GM19395 (cell line): ENCODE data around the gene SENP7.
"Not testable (repeated sequence)": the region's sequence is repeated elsewhere in the genome, so short reads cannot be mapped to it uniquely, and the experiment has no call there.

ENCODE experiments used
- ATAC-seq: cut with Tn5 transposase; IDR thresholded peaks from one replicate; pipeline ENCODE4 v1.9.1; 2021; ENCODE audit warnings: mild to moderate bottlenecking, moderate library complexity; ENCODE audit not compliant: unreplicated experiment

The SENP7 gene

DNA sequence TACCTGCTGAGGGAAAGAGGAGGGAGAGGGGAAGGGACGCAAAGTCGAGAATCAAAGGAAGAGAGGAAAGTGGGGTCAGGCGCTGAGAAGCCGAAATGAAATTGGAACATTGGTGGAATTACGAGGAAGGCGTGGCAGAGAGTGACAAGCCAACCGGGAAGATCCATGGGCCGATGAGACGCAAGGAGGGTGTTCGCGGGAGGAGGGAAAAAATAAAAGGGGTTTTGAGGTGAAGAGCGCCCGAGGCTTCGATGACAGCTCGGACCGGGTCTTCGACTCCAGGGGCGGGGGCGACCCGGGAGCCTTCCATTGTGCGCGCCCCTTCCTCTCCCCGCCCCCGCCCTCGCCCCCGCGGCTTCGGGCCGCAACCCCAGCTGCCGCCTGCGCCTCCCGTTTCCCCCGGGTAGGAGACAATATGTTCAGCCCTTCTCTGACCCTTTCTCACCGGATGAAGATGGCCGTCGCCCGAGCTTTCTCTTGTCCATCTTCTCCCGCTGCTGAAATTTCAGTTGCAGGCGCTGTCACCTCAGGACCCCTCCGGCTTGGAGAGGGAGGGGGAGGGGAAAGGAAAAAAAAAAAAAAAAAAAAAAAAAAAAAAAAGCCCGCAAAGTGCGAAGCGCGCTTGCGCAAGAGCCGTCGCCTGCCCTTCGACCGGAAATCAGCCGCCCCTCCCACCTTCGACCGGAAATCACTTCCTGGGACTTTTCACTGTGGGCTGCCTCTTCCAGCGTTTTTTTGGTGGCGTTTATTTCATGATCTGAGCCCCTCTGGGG, at the start of gene SENP7:
Gene SENP7 (minus strand): TSS at position 567 of the 773 bp plus-strand sequence. CDS start 82 bp downstream, at position 485.
- peak; percentile 75 for ATAC-seq

DNA sequence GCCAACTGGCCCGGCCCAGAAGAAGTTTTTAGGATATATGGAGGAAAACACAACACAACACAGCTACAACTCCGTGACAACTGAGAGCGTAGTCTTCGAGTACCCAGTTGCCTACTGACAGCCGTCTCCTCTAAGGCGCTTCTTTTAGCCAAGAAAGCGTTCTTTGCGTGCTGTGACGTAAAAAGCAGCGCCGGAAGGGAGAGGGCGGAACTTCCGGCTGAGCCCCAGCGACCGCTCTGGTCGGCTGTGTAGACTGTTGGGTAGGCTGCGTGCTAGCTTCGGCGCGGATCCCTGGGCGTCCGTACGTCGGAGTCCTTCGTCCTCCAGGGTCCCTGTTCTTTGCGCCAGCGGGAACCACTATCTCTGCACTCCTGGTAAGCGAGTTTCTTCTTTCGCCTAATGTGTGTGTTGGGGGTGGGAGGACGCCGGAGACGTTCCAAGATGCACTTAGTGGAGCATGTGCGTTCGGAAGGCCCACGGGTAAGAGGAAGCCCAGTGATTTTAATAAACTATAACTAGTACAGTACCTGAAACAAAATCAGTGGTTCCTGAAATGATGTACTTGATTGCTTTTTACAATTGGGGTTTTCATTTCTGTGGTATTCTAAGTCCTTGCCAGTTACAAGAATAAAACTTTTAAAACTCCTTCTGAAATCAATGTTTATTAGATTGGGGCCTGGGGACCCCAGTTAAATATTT, 48.8 kb upstream of the SENP7 start, which contains the start of gene TRMT10C:
Gene TRMT10C (plus strand): TSS at position 239 of the 699 bp plus-strand sequence. CDS start 2,914 bp downstream, outside the sequence.
- ATAC-seq, result peak; percentile 100

GRCh38 chr3:101556064-101556463, 43.1 kb upstream of the SENP7 start:
- ATAC-seq, result no peak

DNA sequence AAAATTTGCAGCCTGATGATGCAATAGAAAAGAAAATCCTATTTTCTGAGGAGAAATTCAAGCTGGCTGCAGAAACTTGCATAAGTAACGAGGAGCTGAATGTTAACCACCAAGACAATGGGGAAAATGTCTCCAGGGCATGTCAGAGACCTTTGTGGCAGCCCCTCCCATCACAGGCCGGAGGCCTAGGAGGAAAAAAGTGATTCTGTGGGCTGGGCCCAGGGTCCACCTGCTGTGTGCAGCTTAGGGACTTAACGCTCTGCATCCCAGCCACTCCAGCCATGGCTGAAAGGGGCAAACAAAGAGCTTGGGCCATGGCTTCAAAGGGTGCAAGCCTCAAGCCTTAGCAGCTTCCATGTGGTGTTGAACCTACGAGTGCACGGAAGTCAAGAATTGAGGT, 40.4 kb upstream of the SENP7 start:
- ATAC-seq, result not testable (repeated sequence)

- not testable (repeated sequence) for ATAC-seq
These were observed 38.5 kb upstream of the SENP7 start for GRCh38 chr3:101551359-101552081.

DNA sequence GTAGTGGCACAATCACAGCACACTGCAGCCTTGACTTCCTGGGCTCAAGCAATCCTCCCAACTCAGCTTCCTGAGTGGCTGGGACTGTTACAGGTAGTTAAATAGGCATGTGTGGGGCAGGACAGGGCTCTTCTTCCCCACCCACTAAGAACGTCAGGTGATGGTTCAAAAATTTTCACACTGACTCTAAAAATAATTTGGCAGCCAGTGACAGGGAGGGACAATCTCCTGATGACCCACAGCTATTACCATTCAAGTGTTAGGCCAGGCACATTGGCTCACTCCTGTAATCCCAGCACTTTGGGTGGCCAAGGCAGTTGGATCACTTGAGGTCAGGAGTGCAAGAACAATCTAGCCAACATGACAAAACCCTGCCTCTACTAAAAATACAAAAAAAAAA, 36.5 kb upstream of the SENP7 start:
- no peak for ATAC-seq

GRCh38 chr3:101548527-101549105, 35.6 kb upstream of the SENP7 start:
- no peak for ATAC-seq

DNA sequence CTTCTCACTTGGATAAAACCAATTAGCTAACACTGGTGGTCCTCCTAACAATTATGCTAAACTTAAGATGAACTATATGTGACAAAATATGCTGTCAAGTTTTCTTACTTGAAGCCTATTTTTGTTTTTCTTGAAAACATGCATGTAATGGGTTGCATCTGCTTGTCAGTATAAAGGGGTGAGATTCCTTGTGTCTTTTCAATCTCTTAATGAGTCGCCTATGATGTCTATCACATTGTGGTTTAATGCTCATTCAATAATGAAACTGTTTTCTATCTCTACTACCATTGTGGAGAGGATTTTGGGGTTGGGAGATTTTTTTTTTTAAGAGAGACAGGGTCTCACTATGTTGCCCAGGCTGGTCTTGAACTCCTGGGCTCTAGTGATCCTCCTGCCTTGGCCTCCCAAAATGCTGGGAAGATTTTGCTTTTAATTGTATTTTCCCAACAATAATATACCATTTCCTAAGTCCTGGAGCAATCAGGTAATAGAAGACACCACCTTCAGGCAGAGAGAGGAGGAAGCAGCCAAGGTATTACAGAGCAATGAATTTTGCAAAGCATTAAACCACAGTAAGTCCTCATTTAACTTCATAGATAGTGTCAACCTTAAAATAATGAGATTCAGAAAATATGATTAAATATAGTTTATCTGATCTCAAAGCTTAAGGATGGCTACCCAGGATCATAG, 31.3 kb upstream of the SENP7 start:
- no peak for ATAC-seq

DNA sequence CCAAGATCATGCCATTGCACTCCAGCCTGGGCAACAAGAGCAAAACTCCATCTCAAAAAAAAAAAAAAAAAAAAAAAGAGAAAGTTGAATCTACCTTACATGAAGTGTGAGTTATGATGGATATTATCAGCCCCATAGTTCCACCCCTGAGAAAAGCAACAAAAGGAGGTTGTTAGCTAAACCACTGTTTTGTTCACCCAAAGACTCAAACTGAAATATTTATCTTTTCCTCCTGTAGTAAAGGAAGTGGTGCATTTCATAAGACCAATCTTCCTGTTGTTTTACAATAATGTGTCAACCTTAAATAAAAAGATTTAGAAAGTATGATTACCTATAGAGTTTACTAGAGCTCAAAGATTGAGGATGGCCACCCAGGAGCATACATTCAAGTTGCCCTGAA, 29.9 kb upstream of the SENP7 start:
- ATAC-seq, result no peak

- ATAC-seq, result not testable (repeated sequence)
These were observed 23.9 kb upstream of the SENP7 start for GRCh38 chr3:101536955-101537354.

GRCh38 chr3:101536266-101536665, 23.3 kb upstream of the SENP7 start:
- no peak for ATAC-seq

GRCh38 chr3:101535221-101535620, 22.2 kb upstream of the SENP7 start:
- no peak for ATAC-seq

GRCh38 chr3:101533603-101533968, 20.6 kb upstream of the SENP7 start:
- ATAC-seq, result no peak

DNA sequence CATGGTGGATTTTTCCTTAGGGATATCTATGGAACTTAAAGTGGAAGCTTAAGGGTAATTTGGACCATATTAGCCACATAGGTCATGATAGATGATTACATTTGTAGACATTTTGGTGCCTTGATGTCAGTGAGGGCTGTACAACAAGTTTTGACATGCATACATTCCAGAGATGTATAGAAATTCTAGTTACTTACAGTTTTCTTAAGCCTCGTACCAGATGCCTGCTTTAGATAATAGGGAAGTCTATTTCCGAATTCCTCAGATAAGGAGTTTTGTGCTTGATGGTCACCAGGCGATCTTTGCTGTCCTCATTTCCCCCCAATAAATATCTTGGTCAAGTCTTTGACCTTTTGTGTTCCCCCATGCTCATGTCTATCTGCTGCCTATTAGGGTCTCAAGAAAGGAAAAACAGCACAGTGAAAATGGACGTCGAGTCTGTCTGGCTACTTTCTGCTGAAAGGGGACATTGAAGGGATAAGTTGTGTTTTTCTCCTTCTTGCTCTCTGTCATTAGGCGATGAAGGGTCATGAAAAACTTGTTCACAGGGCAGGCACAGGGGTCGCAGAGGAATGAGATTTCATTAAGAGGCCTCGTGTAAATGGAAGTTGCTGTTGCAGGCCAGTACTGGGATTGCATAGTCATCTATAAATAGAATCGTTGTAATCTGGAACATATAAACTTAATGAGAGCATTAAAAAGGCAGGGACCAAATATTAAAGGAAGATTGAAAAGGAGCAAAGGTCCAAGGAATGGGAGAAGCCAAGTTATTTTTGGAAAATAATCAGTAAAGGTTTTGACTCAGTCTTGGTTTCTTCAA, 20.0 kb upstream of the SENP7 start:
- ATAC-seq, result no peak

- ATAC-seq, result no peak
These were observed 18.6 kb upstream of the SENP7 start for GRCh38 chr3:101531473-101532086.

GRCh38 chr3:101530686-101531047, 17.7 kb upstream of the SENP7 start:
- no peak for ATAC-seq

GRCh38 chr3:101529816-101530685, 17.0 kb upstream of the SENP7 start:
- no peak for ATAC-seq

DNA sequence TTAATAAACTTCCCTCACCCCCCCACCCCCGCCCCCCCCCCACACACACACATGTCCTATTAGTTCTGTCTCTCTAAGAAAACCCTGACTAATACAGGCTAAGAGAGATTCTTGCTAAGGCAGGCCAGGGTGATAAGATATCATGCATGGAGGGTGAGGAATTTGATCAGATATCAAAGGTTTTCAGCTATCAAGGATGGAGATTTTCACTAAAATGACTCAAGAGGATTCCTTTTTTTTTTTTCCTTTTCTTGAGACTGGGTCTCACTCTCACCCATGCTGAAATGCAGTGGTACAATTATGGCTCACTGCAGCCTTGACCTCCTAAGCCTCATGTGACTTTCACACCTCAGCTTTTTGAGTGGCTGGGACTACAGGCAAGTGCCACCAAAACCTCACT, 14.9 kb upstream of the SENP7 start:
- ATAC-seq, result no peak
